ENCODE measurements around the gene GID4.

DNA sequence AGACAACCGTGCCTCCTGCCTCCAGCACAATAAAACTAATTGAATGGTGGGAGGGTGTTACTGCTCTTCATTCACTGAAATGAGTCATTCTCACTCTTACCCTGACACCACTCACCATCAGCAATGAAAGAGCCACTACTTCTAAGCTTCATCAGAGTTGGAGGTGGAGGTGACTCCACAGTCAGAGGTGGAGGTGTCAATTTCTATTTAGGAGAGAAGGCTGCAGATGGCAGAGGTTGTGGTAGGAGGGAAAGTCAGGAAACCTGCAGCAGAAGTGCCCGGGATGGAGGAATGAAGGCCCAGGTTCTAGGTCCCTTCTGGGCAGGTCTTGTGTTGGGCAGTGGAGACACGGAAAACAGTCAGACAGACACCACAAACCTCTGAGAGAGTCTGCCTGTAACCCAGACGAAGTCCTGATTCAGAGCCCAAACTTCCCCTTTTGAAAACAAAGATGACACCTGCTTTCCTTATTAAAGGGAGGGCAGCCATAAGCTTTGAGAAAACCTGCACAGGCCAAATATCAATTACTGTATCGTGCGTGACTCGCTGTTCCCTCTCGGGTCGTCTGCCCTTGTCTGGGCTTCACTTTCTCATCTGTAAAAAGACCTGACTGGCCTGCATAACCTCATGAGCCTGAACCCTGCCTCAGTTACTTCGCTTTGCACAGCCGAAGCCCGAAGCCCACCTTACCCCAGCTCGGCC is 908 bp upstream of the GID4 start:
- TF ChIP-seq, protein P1, sequence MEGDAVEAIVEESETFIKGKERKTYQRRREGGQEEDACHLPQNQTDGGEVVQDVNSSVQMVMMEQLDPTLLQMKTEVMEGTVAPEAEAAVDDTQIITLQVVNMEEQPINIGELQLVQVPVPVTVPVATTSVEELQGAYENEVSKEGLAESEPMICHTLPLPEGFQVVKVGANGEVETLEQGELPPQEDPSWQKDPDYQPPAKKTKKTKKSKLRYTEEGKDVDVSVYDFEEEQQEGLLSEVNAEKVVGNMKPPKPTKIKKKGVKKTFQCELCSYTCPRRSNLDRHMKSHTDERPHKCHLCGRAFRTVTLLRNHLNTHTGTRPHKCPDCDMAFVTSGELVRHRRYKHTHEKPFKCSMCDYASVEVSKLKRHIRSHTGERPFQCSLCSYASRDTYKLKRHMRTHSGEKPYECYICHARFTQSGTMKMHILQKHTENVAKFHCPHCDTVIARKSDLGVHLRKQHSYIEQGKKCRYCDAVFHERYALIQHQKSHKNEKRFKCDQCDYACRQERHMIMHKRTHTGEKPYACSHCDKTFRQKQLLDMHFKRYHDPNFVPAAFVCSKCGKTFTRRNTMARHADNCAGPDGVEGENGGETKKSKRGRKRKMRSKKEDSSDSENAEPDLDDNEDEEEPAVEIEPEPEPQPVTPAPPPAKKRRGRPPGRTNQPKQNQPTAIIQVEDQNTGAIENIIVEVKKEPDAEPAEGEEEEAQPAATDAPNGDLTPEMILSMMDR (conservative IDR thresholded peaks at IDR 0.05; ENCODE audit: low read depth, low read length): no peak
- TF ChIP-seq MAZ (IDR thresholded peaks at IDR 0.05; ENCODE audit: borderline replicate concordance, low read depth, low read length): no peak
- TF ChIP-seq, protein P2, sequence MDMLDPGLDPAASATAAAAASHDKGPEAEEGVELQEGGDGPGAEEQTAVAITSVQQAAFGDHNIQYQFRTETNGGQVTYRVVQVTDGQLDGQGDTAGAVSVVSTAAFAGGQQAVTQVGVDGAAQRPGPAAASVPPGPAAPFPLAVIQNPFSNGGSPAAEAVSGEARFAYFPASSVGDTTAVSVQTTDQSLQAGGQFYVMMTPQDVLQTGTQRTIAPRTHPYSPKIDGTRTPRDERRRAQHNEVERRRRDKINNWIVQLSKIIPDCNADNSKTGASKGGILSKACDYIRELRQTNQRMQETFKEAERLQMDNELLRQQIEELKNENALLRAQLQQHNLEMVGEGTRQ (IDR thresholded peaks at IDR 0.05; ENCODE audit: low read depth, low read length): no peak

Data from IMR-90 (cell line).